KMS-11 (cell line): Measurements from ENCODE around the gene LCN1.

Source experiments
- H2AFZ ChIP-seq: fragments of 200-600 bp; sonication (generic); 2 replicates; pipeline ENCODE4 v1.6.1; 2016; ENCODE audit warnings: antibody characterized with exemption, mixed run types, low read depth
- H3K27ac ChIP-seq: fragments of 200-600 bp; sonication (generic); 2 replicates; pipeline ENCODE4 v1.6.1; 2016; ENCODE audit warnings: mild to moderate bottlenecking, mixed run types
- H3K27me3 ChIP-seq: fragments of 200-600 bp; sonication (generic); 2 replicates; pipeline ENCODE4 v1.6.1; 2017; ENCODE audit warnings: mild to moderate bottlenecking, low read depth, mixed run types, moderate library complexity; ENCODE audit not compliant: insufficient read depth
- H3K36me3 ChIP-seq: fragments of 200-600 bp; sonication (generic); 2 replicates; pipeline ENCODE4 v1.6.1; 2017; ENCODE audit warnings: mild to moderate bottlenecking, mixed run types; ENCODE audit not compliant: insufficient read depth
- H3K4me1 ChIP-seq: fragments of 200-600 bp; sonication (generic); 2 replicates; pipeline ENCODE4 v1.6.1; 2016; ENCODE audit warnings: mild to moderate bottlenecking, low read depth, mixed run types; ENCODE audit not compliant: poor library complexity, severe bottlenecking
- H3K4me2 ChIP-seq: fragments of 200-600 bp; sonication (generic); 2 replicates; pipeline ENCODE4 v1.7.0; 2016; ENCODE audit warnings: mild to moderate bottlenecking, mixed run types
- H3K4me3 ChIP-seq: fragments of 200-600 bp; sonication (generic); IDR thresholded peaks from 2 replicates; pipeline ENCODE4 v1.6.1; 2017; ENCODE audit warnings: low read depth, low read length, mixed read lengths; ENCODE audit not compliant: insufficient read depth
- H3K79me2 ChIP-seq: fragments of 200-600 bp; sonication (generic); 2 replicates; pipeline ENCODE4 v1.6.1; 2016; ENCODE audit warnings: low read depth, mixed run types; ENCODE audit not compliant: insufficient read depth
- H3K9ac ChIP-seq: fragments of 200-600 bp; sonication (generic); 2 replicates; pipeline ENCODE4 v1.6.1; 2016; ENCODE audit warnings: mild to moderate bottlenecking, mixed run types
- H4K20me1 ChIP-seq: fragments of 200-600 bp; sonication (generic); 2 replicates; pipeline ENCODE4 v1.6.1; 2016; ENCODE audit warnings: mild to moderate bottlenecking, mixed run types; ENCODE audit not compliant: insufficient read depth
- TF ChIP-seq, protein P1 (sequence below): fragments of 200-600 bp; sonication (generic); conservative IDR thresholded peaks from 2 replicates; pipeline ENCODE4 v1.6.1; 2017; ENCODE audit warnings: low read depth, mild to moderate bottlenecking, antibody characterized with exemption, low read length, moderate library complexity, mixed read lengths

Gene LCN1

GRCh38 chr9:135570456-135570855 lies 49.2 kb downstream of the LCN1 start:
- Histone ChIP-seq H3K27ac (no peak overlapping the region), H3K79me2 (no peaks in the 10 kb centered on the region), H3K4me3 (no peak overlapping the region), H3K4me1 (no peaks in the 10 kb centered on the region), H3K36me3 (no peaks in the 10 kb centered on the region), H3K9ac (no peak overlapping the region), H4K20me1 (no peaks in the 10 kb centered on the region), H3K4me2 (no peak overlapping the region), H2AFZ (no peak overlapping the region), H3K27me3 (peaks cover 42% of the 10 kb centered on the region; the same call in 1 of the 2 replicates)
- TF ChIP-seq, protein P1, sequence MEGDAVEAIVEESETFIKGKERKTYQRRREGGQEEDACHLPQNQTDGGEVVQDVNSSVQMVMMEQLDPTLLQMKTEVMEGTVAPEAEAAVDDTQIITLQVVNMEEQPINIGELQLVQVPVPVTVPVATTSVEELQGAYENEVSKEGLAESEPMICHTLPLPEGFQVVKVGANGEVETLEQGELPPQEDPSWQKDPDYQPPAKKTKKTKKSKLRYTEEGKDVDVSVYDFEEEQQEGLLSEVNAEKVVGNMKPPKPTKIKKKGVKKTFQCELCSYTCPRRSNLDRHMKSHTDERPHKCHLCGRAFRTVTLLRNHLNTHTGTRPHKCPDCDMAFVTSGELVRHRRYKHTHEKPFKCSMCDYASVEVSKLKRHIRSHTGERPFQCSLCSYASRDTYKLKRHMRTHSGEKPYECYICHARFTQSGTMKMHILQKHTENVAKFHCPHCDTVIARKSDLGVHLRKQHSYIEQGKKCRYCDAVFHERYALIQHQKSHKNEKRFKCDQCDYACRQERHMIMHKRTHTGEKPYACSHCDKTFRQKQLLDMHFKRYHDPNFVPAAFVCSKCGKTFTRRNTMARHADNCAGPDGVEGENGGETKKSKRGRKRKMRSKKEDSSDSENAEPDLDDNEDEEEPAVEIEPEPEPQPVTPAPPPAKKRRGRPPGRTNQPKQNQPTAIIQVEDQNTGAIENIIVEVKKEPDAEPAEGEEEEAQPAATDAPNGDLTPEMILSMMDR = no peak

- Histone ChIP-seq H3K27me3 (peaks cover 44% of the 10 kb centered on the region; the same call in 1 of the 2 replicates), H2AFZ (no peak overlapping the region), H3K4me2 (no peak overlapping the region), H3K27ac (no peak overlapping the region), H3K4me3 (no peak overlapping the region), H4K20me1 (no peaks in the 10 kb centered on the region), H3K79me2 (no peaks in the 10 kb centered on the region), H3K9ac (no peak overlapping the region), H3K4me1 (no peaks in the 10 kb centered on the region), H3K36me3 (no peaks in the 10 kb centered on the region)
- TF ChIP-seq, protein P1 = no peak
These were observed 51.0 kb downstream of the LCN1 start for GRCh38 chr9:135572233-135572632.

GRCh38 chr9:135573124-135573523 lies 51.9 kb downstream of the LCN1 start:
- Histone ChIP-seq H2AFZ (no peak overlapping the region), H3K4me3 (no peak overlapping the region), H3K27ac (no peak overlapping the region), H3K36me3 (no peaks in the 10 kb centered on the region), H4K20me1 (no peaks in the 10 kb centered on the region), H3K27me3 (peaks cover 43% of the 10 kb centered on the region; the same call in 1 of the 2 replicates), H3K4me2 (no peak overlapping the region), H3K79me2 (no peaks in the 10 kb centered on the region), H3K9ac (no peak overlapping the region), H3K4me1 (no peaks in the 10 kb centered on the region)
- TF ChIP-seq, protein P1 = no peak

- Histone ChIP-seq H3K9ac (no peak overlapping the region), H3K4me2 (no peak overlapping the region), H3K4me1 (no peaks in the 10 kb centered on the region), H3K27me3 (peaks cover 32% of the 10 kb centered on the region; the same call in 1 of the 2 replicates), H2AFZ (no peak overlapping the region), H3K79me2 (no peaks in the 10 kb centered on the region), H3K4me3 (no peak overlapping the region), H3K27ac (no peak overlapping the region), H3K36me3 (no peaks in the 10 kb centered on the region), H4K20me1 (no peaks in the 10 kb centered on the region)
- TF ChIP-seq, protein P1 = no peak
These were observed 53.1 kb downstream of the LCN1 start for GRCh38 chr9:135574331-135574730.

DNA sequence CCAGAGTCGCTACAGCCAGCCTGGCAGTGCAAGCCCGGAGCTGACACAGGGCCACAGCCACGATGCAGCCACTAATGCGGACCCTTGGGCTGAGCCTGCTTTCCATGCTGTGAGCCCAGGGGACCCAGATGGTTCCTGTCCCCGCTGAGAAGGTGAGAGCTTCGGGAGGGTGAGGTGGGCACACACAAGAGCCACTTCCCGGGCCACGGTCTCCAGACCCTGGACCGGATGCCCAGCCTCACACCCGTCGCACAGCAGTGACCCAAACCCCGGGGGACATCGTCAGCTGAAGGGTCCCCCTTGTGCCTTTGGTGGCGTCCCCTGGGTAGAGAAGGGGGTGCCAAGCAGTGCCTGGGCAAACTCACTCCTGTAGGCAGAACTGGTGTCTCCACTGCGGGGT lies 53.7 kb downstream of the LCN1 start:
- Histone ChIP-seq H3K4me2 (no peak overlapping the region), H3K4me3 (no peak overlapping the region), H3K27me3 (peaks cover 32% of the 10 kb centered on the region; the same call in 1 of the 2 replicates), H3K27ac (no peak overlapping the region), H3K79me2 (no peaks in the 10 kb centered on the region), H4K20me1 (no peaks in the 10 kb centered on the region), H3K36me3 (no peaks in the 10 kb centered on the region), H2AFZ (no peak overlapping the region), H3K4me1 (no peaks in the 10 kb centered on the region), H3K9ac (no peak overlapping the region)
- TF ChIP-seq, protein P1 = no peak
